ENCODE measurements around the gene ALG8. TPM values are rescaled to one million over a fixed set of nuclear protein-coding genes. Genes with fewer than 3 reads are reported as not detected.
"Not testable (repeated sequence)": the region's sequence is repeated elsewhere in the genome, so short reads cannot be mapped to it uniquely, and the experiment has no call there.

ALG8 gene
- polyA plus RNA-seq, 3 donors, result 14.1 to 36.2 (median 32.3) TPM

GRCh38 chr11:78061088-78061920 is 78.1 kb downstream of the ALG8 start:
- 25 to 65% (median 60%) methylated on average over 4 of the region's 4 CpGs for WGBS, 3 donors
- no peak overlapping the region for H3K27ac ChIP-seq (ENCODE audit: low read depth, low read length)

- H3K27ac ChIP-seq (ENCODE audit: low read depth, low read length), result no peak overlapping the region
- WGBS, 3 donors, result 87 to 96% (median 94%) methylated on average over 8 of the region's 8 CpGs
Observed at GRCh38 chr11:78060533-78060932, 78.9 kb downstream of the ALG8 start.

- not testable (repeated sequence) for H3K27ac ChIP-seq (ENCODE audit: low read depth, low read length)
- WGBS, 3 donors, result 95 to 97% (median 96%) methylated on average over 9 of the region's 9 CpGs
Observed at GRCh38 chr11:78059749-78060328, 79.6 kb downstream of the ALG8 start.

GRCh38 chr11:78057462-78058055 is 81.9 kb downstream of the ALG8 start:
- no peak overlapping the region for H3K27ac ChIP-seq (ENCODE audit: low read depth, low read length)
- WGBS, 3 donors, result 77 to 78% (median 77%) methylated on average over 10 of the region's 10 CpGs

GRCh38 chr11:78056093-78056492 is 83.3 kb downstream of the ALG8 start:
- H3K27ac ChIP-seq (ENCODE audit: low read depth, low read length), result no peak overlapping the region
- 60 to 78% (median 75%) methylated on average over 3 of the region's 3 CpGs for WGBS, 3 donors

GRCh38 chr11:78054971-78055370 is 84.5 kb downstream of the ALG8 start:
- H3K27ac ChIP-seq (ENCODE audit: low read depth, low read length), result no peak overlapping the region
- 77 to 84% (median 83%) methylated on average over 4 of the region's 4 CpGs for WGBS, 3 donors

GRCh38 chr11:78050964-78051831 is 88.2 kb downstream of the ALG8 start:
- H3K27ac ChIP-seq (ENCODE audit: low read depth, low read length), result no peak overlapping the region
- 75 to 83% (median 78%) methylated on average over 6 of the region's 6 CpGs for WGBS, 3 donors

Other genes starting within 250 kb of the ALG8 start
- gene INTS4, start 145.0 kb downstream of the ALG8 start, polyA plus RNA-seq, result 10 to 100 TPM; 11.4 to 24.5 (median 13.2) TPM
- 10 to 100 TPM in 1 of 3 donors, 1 to 10 TPM in 2; 1.2 to 17.9 (median 3.4) TPM for gene KCTD14, start 116.3 kb downstream of the ALG8 start, polyA plus RNA-seq
- 100 to 1,000 TPM in 2 of 3 donors, 10 to 100 TPM in 1; 87.4 to 228 (median 113) TPM for gene THRSP, start 75.8 kb downstream of the ALG8 start, polyA plus RNA-seq
- gene NDUFC2, start 59.8 kb downstream of the ALG8 start, polyA plus RNA-seq, result 100 to 1,000 TPM; 111 to 327 (median 210) TPM
- 1 to 10 TPM; 2.7 to 8.4 (median 7.6) TPM for gene KCTD21, start 49.0 kb upstream of the ALG8 start, polyA plus RNA-seq
- 1 to 10 TPM; 3.3 to 6.6 (median 6.3) TPM for gene USP35, start 49.3 kb upstream of the ALG8 start, polyA plus RNA-seq

All from adipose tissue (tissue), 3 donors.